ENCODE results near the gene RMI2. TPM values are rescaled to one million over a fixed set of nuclear protein-coding genes. Genes with fewer than 3 reads are reported as not detected.
"Not testable (repeated sequence)": the region's sequence is repeated elsewhere in the genome, so short reads cannot be mapped to it uniquely, and the experiment has no call there.

The RMI2 gene
- polyA plus RNA-seq, 1 donor from 2014 or later = 13.8 TPM

GRCh38 chr16:11367483-11367906 lies 22.2 kb downstream of the RMI2 start:
- Mint-ChIP-seq H3K27ac (peak overlapping the region in 1 of 3 donors; percentile 83), H3K4me3 (no peak overlapping the region), H3K36me3 (no peaks in the 10 kb centered on the region)

GRCh38 chr16:11370084-11370931 lies 25.0 kb downstream of the RMI2 start:
- H3K27me3 Mint-ChIP-seq = peaks cover 14% of the 10 kb centered on the region
- H3K4me3 Mint-ChIP-seq = peak overlapping the region; percentile 32 to 64 (median 52)
- H3K9me3 Mint-ChIP-seq = no peaks in the 10 kb centered on the region

More at GRCh38 chr16:11367483-11367906, 22.2 kb downstream of the RMI2 start:
- peaks cover 23 to 28% (median 28%) of the 10 kb centered on the region in 3 donors for H3K4me1 Mint-ChIP-seq
- H3K27me3 Mint-ChIP-seq = peaks cover 22% of the 10 kb centered on the region
- no peaks in the 10 kb centered on the region for H3K9me3 Mint-ChIP-seq

GRCh38 chr16:11370932-11371279 lies 25.6 kb downstream of the RMI2 start:
- H3K9me3 Mint-ChIP-seq, H3K36me3 Mint-ChIP-seq, H3K27me3 Mint-ChIP-seq: not testable (repeated sequence)
- H3K27ac Mint-ChIP-seq = peak overlapping the region; percentile 88 to 89 (median 89)
- H3K4me3 Mint-ChIP-seq = peak overlapping the region; percentile 19 to 54 (median 40)
- H3K4me1 Mint-ChIP-seq = peaks cover 14 to 20% (median 19%) of the 10 kb centered on the region in 3 donors

More at GRCh38 chr16:11370084-11370931, 25.0 kb downstream of the RMI2 start:
- Mint-ChIP-seq H3K36me3 (no peaks in the 10 kb centered on the region), H3K27ac (peak overlapping the region; percentile 88 to 89 (median 89)), H3K4me1 (peaks cover 14 to 22% (median 19%) of the 10 kb centered on the region in 3 donors)

- H3K27me3 Mint-ChIP-seq = peaks cover 9% of the 10 kb centered on the region
- H3K36me3 Mint-ChIP-seq = no peaks in the 10 kb centered on the region
- peak overlapping the region in 1 of 3 donors; percentile 87 for H3K27ac Mint-ChIP-seq
- H3K4me1 Mint-ChIP-seq = peaks cover 11 to 19% (median 18%) of the 10 kb centered on the region in 3 donors
- peak overlapping the region in 2 of 4 donors; percentile 5 to 17 for H3K4me3 Mint-ChIP-seq
- H3K9me3 Mint-ChIP-seq = no peaks in the 10 kb centered on the region
Observed at GRCh38 chr16:11372073-11372828, 27.0 kb downstream of the RMI2 start.

- Mint-ChIP-seq H3K4me3 (no peak overlapping the region), H3K27me3 (peaks cover 5% of the 10 kb centered on the region), H3K27ac (peak overlapping the region in 1 of 3 donors; percentile 82), H3K4me1 (peaks cover 10 to 19% (median 16%) of the 10 kb centered on the region in 3 donors), H3K36me3 (no peaks in the 10 kb centered on the region), H3K9me3 (no peaks in the 10 kb centered on the region)
Observed at GRCh38 chr16:11372829-11373306, 27.6 kb downstream of the RMI2 start.

- no peak overlapping the region for H3K4me3 Mint-ChIP-seq
- H3K36me3 Mint-ChIP-seq = no peaks in the 10 kb centered on the region
- no peaks in the 10 kb centered on the region for H3K9me3 Mint-ChIP-seq
- peaks cover 2% of the 10 kb centered on the region for H3K27me3 Mint-ChIP-seq
- peaks cover 12 to 22% (median 20%) of the 10 kb centered on the region in 3 donors for H3K4me1 Mint-ChIP-seq
- no peak overlapping the region for H3K27ac Mint-ChIP-seq
Observed at GRCh38 chr16:11374255-11374654, 29.0 kb downstream of the RMI2 start.

GRCh38 chr16:11377154-11377553 lies 31.9 kb downstream of the RMI2 start:
- no peaks in the 10 kb centered on the region for H3K9me3 Mint-ChIP-seq
- H3K4me1 Mint-ChIP-seq = peaks cover 9 to 10% (median 10%) of the 10 kb centered on the region in 3 donors
- H3K27ac Mint-ChIP-seq = no peak overlapping the region
- H3K4me3 Mint-ChIP-seq = no peak overlapping the region
- H3K27me3 Mint-ChIP-seq = peaks cover 2% of the 10 kb centered on the region
- peaks cover 3% of the 10 kb centered on the region for H3K36me3 Mint-ChIP-seq

- not testable (repeated sequence) for H3K27me3 Mint-ChIP-seq, H3K36me3 Mint-ChIP-seq, H3K9me3 Mint-ChIP-seq
- Mint-ChIP-seq H3K4me3 (peak overlapping the region; percentile 4 to 90 (median 83)), H3K27ac (peak overlapping the region in 1 of 3 donors; percentile 10), H3K4me1 (peaks cover 9 to 10% (median 10%) of the 10 kb centered on the region in 3 donors)
Observed at GRCh38 chr16:11378951-11379350, 33.7 kb downstream of the RMI2 start.

- peaks cover 6 to 10% (median 9%) of the 10 kb centered on the region in 3 donors for H3K4me1 Mint-ChIP-seq
Observed at GRCh38 chr16:11379420-11379819, 34.2 kb downstream of the RMI2 start.

GRCh38 chr16:11380836-11381235 lies 35.6 kb downstream of the RMI2 start:
- peak overlapping the region in 1 of 4 donors; percentile 9 for H3K4me3 Mint-ChIP-seq
- peaks cover 3% of the 10 kb centered on the region for H3K36me3 Mint-ChIP-seq
- H3K27me3 Mint-ChIP-seq = peaks cover 2% of the 10 kb centered on the region
- no peaks in the 10 kb centered on the region for H3K9me3 Mint-ChIP-seq
- H3K27ac Mint-ChIP-seq = no peak overlapping the region
- H3K4me1 Mint-ChIP-seq = peaks cover 6 to 10% (median 9%) of the 10 kb centered on the region in 3 donors

More at GRCh38 chr16:11379420-11379819, 34.2 kb downstream of the RMI2 start:
- H3K9me3 Mint-ChIP-seq = no peaks in the 10 kb centered on the region
- peaks cover 2% of the 10 kb centered on the region for H3K27me3 Mint-ChIP-seq
- peak overlapping the region; percentile 4 to 90 (median 83) for H3K4me3 Mint-ChIP-seq
- H3K36me3 Mint-ChIP-seq = peaks cover 3% of the 10 kb centered on the region
- peak overlapping the region in 1 of 3 donors; percentile 10 for H3K27ac Mint-ChIP-seq

GRCh38 chr16:11383481-11384183 lies 38.4 kb downstream of the RMI2 start:
- peaks cover 2% of the 10 kb centered on the region for H3K27me3 Mint-ChIP-seq
- no peaks in the 10 kb centered on the region for H3K9me3 Mint-ChIP-seq
- peaks cover 6 to 10% (median 9%) of the 10 kb centered on the region in 3 donors for H3K4me1 Mint-ChIP-seq
- no peak overlapping the region for H3K27ac Mint-ChIP-seq
- H3K36me3 Mint-ChIP-seq = peaks cover 3% of the 10 kb centered on the region
- no peak overlapping the region for H3K4me3 Mint-ChIP-seq

- peaks cover 2% of the 10 kb centered on the region for H3K27me3 Mint-ChIP-seq
- H3K36me3 Mint-ChIP-seq = peaks cover 3% of the 10 kb centered on the region
- no peak overlapping the region for H3K4me3 Mint-ChIP-seq
- no peak overlapping the region for H3K27ac Mint-ChIP-seq
- peaks cover 2 to 9% (median 5%) of the 10 kb centered on the region in 3 donors for H3K4me1 Mint-ChIP-seq
- no peaks in the 10 kb centered on the region for H3K9me3 Mint-ChIP-seq
Observed at GRCh38 chr16:11384184-11384955, 39.1 kb downstream of the RMI2 start.

GRCh38 chr16:11384956-11385586 lies 39.8 kb downstream of the RMI2 start:
- peak overlapping the region in 1 of 4 donors; percentile 28 for H3K4me3 Mint-ChIP-seq
- no peaks in the 10 kb centered on the region for H3K9me3 Mint-ChIP-seq
- peaks cover 3% of the 10 kb centered on the region for H3K36me3 Mint-ChIP-seq
- H3K27me3 Mint-ChIP-seq = peaks cover 2% of the 10 kb centered on the region
- H3K27ac Mint-ChIP-seq = no peak overlapping the region
- peaks cover 0 to 7% (median 0%) of the 10 kb centered on the region in 3 donors for H3K4me1 Mint-ChIP-seq
